ENCODE measurements around the gene PTPRT.

PTPRT gene

GRCh38 chr20:42378826-42379225 lies 810.9 kb downstream of the PTPRT start:
- no peak for DNase-seq (ENCODE audit: low read depth in 2 of 2)

- DNase-seq (ENCODE audit: low read depth in 2 of 2), result no peak
Measured at GRCh38 chr20:42376131-42376530, 813.6 kb downstream of the PTPRT start.

- DNase-seq (ENCODE audit: low read depth in 2 of 2), result no peak
Measured at GRCh38 chr20:42373049-42373448, 816.7 kb downstream of the PTPRT start.

- no peak for DNase-seq (ENCODE audit: low read depth in 2 of 2)
Measured at GRCh38 chr20:42370075-42370474, 819.6 kb downstream of the PTPRT start.

- no peak for DNase-seq (ENCODE audit: low read depth in 2 of 2)
Measured at GRCh38 chr20:42368910-42369309, 820.8 kb downstream of the PTPRT start.

- no peak for DNase-seq (ENCODE audit: low read depth in 2 of 2)
Measured at GRCh38 chr20:42366626-42367025, 823.1 kb downstream of the PTPRT start.

GRCh38 chr20:42364446-42364845 lies 825.3 kb downstream of the PTPRT start:
- no peak for DNase-seq (ENCODE audit: low read depth in 2 of 2)

- no peak for DNase-seq (ENCODE audit: low read depth in 2 of 2)
Measured at GRCh38 chr20:42361402-42361970, 828.2 kb downstream of the PTPRT start.

GRCh38 chr20:42360621-42361020 lies 829.1 kb downstream of the PTPRT start:
- DNase-seq (ENCODE audit: low read depth in 2 of 2), result no peak

- DNase-seq (ENCODE audit: low read depth in 2 of 2), result no peak
Measured at GRCh38 chr20:42359617-42360016, 830.1 kb downstream of the PTPRT start.

GRCh38 chr20:42352096-42352495 lies 837.6 kb downstream of the PTPRT start:
- DNase-seq (ENCODE audit: low read depth in 2 of 2), result no peak

- DNase-seq (ENCODE audit: low read depth in 2 of 2), result no peak
Measured at GRCh38 chr20:42350521-42350920, 839.2 kb downstream of the PTPRT start.

GRCh38 chr20:42346189-42347170 lies 843.2 kb downstream of the PTPRT start:
- DNase-seq (ENCODE audit: low read depth in 2 of 2), result no peak

- DNase-seq (ENCODE audit: low read depth in 2 of 2), result no peak
Measured at GRCh38 chr20:42341654-42342053, 848.1 kb downstream of the PTPRT start.

GRCh38 chr20:42340368-42340767 lies 849.3 kb downstream of the PTPRT start:
- DNase-seq (ENCODE audit: low read depth in 2 of 2), result no peak

- DNase-seq (ENCODE audit: low read depth in 2 of 2), result no peak
Measured at GRCh38 chr20:42338294-42339201, 851.2 kb downstream of the PTPRT start.

GRCh38 chr20:42336576-42336975 lies 853.1 kb downstream of the PTPRT start:
- no peak for DNase-seq (ENCODE audit: low read depth in 2 of 2)

- no peak for DNase-seq (ENCODE audit: low read depth in 2 of 2)
Measured at GRCh38 chr20:42319252-42320013, 870.3 kb downstream of the PTPRT start.

GRCh38 chr20:42313704-42314103 lies 876.0 kb downstream of the PTPRT start:
- no peak for DNase-seq (ENCODE audit: low read depth in 2 of 2)

- no peak for DNase-seq (ENCODE audit: low read depth in 2 of 2)
Measured at GRCh38 chr20:42309050-42309449, 880.7 kb downstream of the PTPRT start.

- DNase-seq (ENCODE audit: low read depth in 2 of 2), result no peak
Measured at GRCh38 chr20:42308171-42308570, 881.5 kb downstream of the PTPRT start.
